Measurements from ENCODE around the gene PLCG2. TPM values are rescaled to one million over a fixed set of nuclear protein-coding genes. Genes with fewer than 3 reads are reported as not detected.

Gene PLCG2
- total and polyA plus RNA-seq, 2 of the 8 experiments (the other 6 are each of a cell fraction or from before 2014, with no cell fraction given), result 6.1 to 6.9 TPM

- Histone ChIP-seq H3K4me1 (replicated peaks in 1 of 4; ENCODE audit: control insufficient read depth in 3 of 4, insufficient read depth in 4 of 4, low read length in 3 of 4) (peaks cover 0 to 4% (median under 1%) of the 10 kb centered on the region in 4 experiments; a peak in 3 of 7 replicates), H3K9me3 (ENCODE audit: insufficient read depth in 2 of 2, low read depth in 1 of 2, low read length in 1 of 2) (no peaks in the 10 kb centered on the region)
- POLR2A ChIA-PET (ENCODE audit: partially characterized antibody), result no interaction called here
Measured at GRCh38 chr16:81746566-81746965, 32.5 kb upstream of the PLCG2 start.

More at GRCh38 chr16:81746566-81746965, 32.5 kb upstream of the PLCG2 start:
- WGBS, 2 experiments (ENCODE audit: extremely low coverage in 1 of 2, insufficient coverage in 1 of 2, insufficient read length in 1 of 2, insufficient replicate concordance in 2 of 2, low coverage in 1 of 2, low lambda C conversion rate in 2 of 2, missing lambda C conversion rate in 1 of 2), result 68% methylated on average over 5 of the region's 5 CpGs; no CpG with 5 or more reads in 1 of the 2 experiments
- Histone ChIP-seq H3K36me3 (ENCODE audit: control insufficient read depth in 2 of 4, insufficient read depth in 4 of 4, low read length in 3 of 4) (no peaks in the 10 kb centered on the region), H3K4me3 (ENCODE audit: extremely low read depth in 1 of 4, insufficient read depth in 2 of 4, low read depth in 3 of 4, low read length in 4 of 4) (peak overlapping the region in 3 of 4 experiments; percentile 37 to 61 (median 56); a peak in 4 of 8 replicates), H2BK20ac (ENCODE audit: low read length) (no peak overlapping the region), H2BK120ac (replicated peaks; ENCODE audit: low read depth, low read length) (no peak overlapping the region), H4K5ac (ENCODE audit: insufficient read length, low read depth, low read length) (peak overlapping the region; percentile 44), H3K23me2 (ENCODE audit: low read depth, low read length) (no peaks in the 10 kb centered on the region; the same call in 1 of the 2 replicates), H2BK15ac (ENCODE audit: low read length) (no peak overlapping the region), H4K20me1 (replicated peaks in 1 of 2; ENCODE audit: control insufficient read depth in 1 of 2, insufficient read depth in 2 of 2, low read length in 2 of 2) (no peaks in the 10 kb centered on the region), H3K27me3 (replicated peaks in 1 of 4; ENCODE audit: control insufficient read depth in 3 of 4, extremely low read depth in 1 of 4, insufficient read depth in 3 of 4, low read length in 3 of 4) (no peaks in the 10 kb centered on the region), H3K4me2 (ENCODE audit: insufficient read depth in 1 of 2, low read depth in 2 of 2, low read length in 2 of 2) (peak overlapping the region; percentile 63 to 70), H3K79me1 (ENCODE audit: low read depth, low read length) (no peaks in the 10 kb centered on the region), H3K9ac (replicated peaks in 1 of 4; ENCODE audit: extremely low read depth in 1 of 4, low read depth in 3 of 4, low read length in 3 of 4) (no peak overlapping the region), H4K8ac (ENCODE audit: extremely low read depth, insufficient read depth, low read length) (no peak overlapping the region), H3K18ac (ENCODE audit: extremely low read depth, low read length) (no peak overlapping the region), H3K4ac (replicated peaks; ENCODE audit: insufficient read length, low read depth, low read length) (no peak overlapping the region), H2AFZ (ENCODE audit: low read length) (peak overlapping the region; percentile 16; the same call in 1 of the 2 replicates), H4K91ac (replicated peaks; ENCODE audit: insufficient read length, low read length) (no peak overlapping the region), H3K56ac (replicated peaks; ENCODE audit: insufficient read length, low read depth, low read length) (no peak overlapping the region), H2AK5ac (ENCODE audit: low read depth, low read length) (no peak overlapping the region), H3K27ac (ENCODE audit: low read depth, low read length) (no peak overlapping the region), H3K23ac (ENCODE audit: insufficient read length) (no peak overlapping the region), H3K79me2 (ENCODE audit: control insufficient read depth in 1 of 2, insufficient read depth in 2 of 2, low read length in 2 of 2) (no peaks in the 10 kb centered on the region), H2BK12ac (ENCODE audit: low read depth, low read length) (no peak overlapping the region), H3K14ac (ENCODE audit: insufficient read length) (no peak overlapping the region), H2BK5ac (ENCODE audit: low read depth, low read length) (no peak overlapping the region)
- CTCF ChIA-PET (ENCODE audit: partially characterized antibody), result interaction anchor here (0.7 to 1.4 kb wide), 3 partner anchors 9 to 70 kb away, joined by 3 read pairs; no protein-coding TSS in a partner anchor
- FAIRE-seq (no peak), DNase-seq (ENCODE audit: low read depth in 1 of 2, low spot score in 2 of 2) (no peak)
